Measurements from ENCODE around the gene IGFLR1.

GRCh38 chr19:35790981-35791813 lies 48.9 kb upstream of the IGFLR1 start:
- TF ChIP-seq CTCF (conservative IDR thresholded peaks at IDR 0.05; ENCODE audit: low read depth, low read length), result no peak
- no peak for TF ChIP-seq EZH2 (IDR thresholded peaks at IDR 0.05; ENCODE audit: borderline replicate concordance, low read depth, low read length, poor library complexity, severe bottlenecking)
